HG03460 (cell line): ENCODE results near the gene IL1RAPL1.
A peak's percentile ranks its signal among the peaks of the same experiment; 100 is the strongest.

Source experiments
- ATAC-seq: cut with Tn5 transposase; IDR thresholded peaks from one replicate; pipeline ENCODE4 v1.9.1; 2021; ENCODE audit not compliant: unreplicated experiment

Gene IL1RAPL1

DNA sequence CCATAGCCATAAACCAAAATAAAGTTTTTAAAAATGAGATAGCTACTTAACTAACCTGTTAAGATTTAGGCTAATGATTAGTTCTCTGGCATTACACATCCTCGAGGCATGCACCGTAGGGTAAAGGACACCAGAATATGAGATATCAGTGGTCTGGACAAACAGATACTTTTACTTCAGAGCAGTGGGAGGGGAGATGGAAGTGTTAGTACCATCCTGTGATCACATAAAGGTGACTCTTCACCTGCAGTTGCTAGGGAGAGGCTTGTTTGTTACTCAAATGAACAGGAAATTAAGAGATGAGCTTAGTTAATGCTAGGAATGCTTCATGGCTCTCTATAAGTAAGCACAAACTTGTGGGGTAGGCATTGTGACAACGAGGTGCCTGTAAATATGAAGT, 1003.7 kb downstream of the IL1RAPL1 start:
- ATAC-seq: no peak

DNA sequence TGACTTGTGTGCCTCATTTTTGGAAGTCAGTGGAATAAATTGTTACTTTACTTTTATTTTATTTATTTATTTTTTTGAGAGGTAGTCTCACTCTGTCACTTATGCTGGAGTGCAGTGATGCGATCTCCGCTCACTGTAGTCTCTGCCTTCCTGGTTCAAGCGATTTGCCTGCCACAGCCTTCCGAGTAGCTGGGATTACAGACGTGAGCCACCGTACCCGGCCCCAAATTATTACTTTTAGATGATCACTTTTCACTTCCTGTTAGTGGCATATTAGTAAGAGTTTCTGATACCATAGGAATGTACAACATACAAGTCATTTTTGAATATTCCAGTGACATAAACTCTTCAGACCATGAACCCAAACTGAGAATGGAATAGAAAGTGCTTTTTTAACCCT, 1017.1 kb downstream of the IL1RAPL1 start:
- ATAC-seq: no peak

DNA sequence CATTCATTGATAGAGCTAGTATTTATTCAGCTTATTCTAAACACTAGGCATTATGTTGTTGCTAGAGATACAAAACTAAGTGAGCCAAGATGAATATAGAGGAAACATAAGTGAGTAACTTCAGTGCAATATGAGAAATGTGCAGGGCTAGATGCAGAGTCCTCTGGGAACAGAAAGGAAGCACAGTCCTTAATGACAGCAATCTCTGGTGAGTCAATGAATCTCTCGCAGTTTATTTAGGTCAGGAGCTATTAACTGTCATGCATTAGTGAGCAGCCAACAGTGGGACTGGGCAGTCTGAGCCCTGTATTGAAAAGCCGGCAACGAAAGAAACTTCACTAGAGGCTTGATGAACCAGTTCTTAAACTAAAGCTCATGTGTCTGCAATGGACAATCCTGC, 1030.0 kb downstream of the IL1RAPL1 start:
- ATAC-seq: no peak

DNA sequence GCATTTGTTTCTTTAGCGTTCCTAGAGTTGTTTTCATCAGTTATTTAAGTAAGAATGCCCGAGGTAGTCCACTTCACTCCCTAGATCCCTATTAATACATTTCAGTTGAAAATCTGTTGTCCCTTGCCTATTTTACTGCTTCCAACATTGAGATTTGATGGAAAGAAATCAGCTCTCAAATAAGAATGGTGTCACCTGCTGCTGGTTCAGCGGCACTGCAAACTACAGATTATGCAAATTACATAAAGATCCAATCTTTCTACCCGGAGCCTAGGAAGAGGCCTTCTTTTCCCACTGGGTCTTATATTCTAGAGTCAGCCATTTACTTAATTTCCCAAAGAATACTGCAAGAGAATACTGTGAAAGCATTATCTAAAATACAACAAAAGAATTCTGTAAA, 1030.5 kb downstream of the IL1RAPL1 start:
- ATAC-seq: no peak

DNA sequence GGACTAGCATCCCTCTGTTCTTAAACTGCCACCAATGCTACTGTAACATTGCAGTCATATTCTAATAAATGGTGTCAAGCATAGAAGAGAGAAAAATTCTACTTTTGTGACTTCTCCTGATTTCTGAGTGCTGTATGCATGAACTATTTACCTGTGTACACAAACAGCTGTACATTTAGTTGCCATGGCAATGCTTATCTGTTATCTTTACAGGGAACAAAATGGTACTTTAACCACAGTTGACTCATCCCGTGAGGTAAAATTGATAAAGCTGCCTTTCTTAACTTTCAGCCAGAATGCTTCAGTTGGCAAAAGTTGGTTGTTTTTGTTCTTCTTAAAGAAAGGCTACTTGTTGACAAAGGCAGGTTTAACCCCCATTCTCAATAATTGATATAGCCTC, 1040.6 kb downstream of the IL1RAPL1 start:
- ATAC-seq: no peak

DNA sequence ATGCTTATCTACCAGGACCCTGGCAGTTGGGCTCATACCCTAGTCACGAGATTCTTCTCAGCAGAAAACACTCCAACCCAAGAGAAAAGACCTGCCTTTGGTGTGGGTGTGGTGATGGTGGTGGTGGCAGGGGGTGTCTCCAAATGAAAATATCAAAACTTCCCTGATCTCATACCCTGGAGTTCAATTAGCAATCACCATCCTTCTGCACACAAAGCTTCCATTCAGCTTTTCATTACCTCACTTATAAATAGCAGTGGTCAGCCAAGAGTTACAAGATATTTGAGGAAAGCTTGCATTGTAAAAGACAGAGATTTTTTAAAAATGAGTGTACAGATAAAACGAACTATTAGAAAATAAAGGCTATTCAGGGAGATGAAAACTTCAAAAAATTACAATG, 1047.3 kb downstream of the IL1RAPL1 start:
- no peak for ATAC-seq

DNA sequence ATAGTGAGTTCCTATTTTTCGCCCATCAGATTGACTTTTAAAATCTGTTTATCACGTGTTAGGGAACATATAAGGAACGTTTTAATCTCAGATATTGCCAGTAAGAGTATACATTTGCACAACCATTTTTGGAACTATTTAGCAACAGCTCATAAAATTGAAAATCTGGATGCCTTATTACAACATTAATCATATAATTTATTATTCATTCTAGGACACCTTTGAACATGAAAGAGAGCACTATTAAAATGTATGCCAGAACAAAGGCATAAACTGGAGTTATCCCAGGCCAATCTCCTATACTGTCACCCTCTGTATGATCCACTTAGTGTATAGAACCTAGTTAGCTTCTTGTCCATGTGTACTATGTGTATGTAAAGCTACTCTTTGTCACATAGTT, 1049.1 kb downstream of the IL1RAPL1 start:
- ATAC-seq: no peak

DNA sequence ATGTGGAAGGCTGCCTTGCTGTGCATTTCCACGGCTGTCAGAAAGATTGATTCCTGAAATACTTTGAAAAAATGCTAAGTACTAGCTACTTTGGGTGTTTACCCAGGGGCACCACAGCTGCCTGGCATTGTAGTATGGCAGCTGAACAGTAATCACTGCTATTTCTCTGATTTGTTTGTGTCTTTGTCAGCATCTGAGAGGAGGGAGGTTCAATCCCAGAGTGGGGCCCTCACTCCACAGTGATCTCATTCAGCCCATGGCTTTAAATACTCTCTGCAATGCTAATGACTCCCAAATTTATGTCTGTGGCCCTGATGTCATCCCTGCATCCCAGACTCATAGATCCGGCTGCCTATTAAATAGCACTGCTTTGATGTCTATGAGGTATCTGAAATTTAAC, 1052.9 kb downstream of the IL1RAPL1 start:
- ATAC-seq: no peak

DNA sequence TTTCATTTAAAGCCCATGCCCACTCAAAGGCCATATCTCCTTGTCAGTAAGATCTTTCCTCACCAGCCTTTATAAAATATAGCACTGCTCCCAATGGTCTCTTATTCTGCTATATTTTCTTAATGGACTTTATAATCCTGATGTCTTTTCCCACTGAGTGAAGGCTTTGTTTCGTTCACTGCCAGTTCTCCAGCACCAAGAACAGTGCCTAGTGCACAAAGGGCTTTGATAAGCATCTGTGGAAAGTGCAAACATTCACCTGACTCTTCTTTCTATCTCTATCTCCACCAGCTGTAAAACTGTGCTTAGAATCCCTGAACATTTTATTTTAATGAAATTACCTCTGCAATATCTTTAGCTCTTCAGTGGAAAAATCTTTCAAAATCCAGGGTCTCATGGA, 1054.2 kb downstream of the IL1RAPL1 start:
- no peak for ATAC-seq

DNA sequence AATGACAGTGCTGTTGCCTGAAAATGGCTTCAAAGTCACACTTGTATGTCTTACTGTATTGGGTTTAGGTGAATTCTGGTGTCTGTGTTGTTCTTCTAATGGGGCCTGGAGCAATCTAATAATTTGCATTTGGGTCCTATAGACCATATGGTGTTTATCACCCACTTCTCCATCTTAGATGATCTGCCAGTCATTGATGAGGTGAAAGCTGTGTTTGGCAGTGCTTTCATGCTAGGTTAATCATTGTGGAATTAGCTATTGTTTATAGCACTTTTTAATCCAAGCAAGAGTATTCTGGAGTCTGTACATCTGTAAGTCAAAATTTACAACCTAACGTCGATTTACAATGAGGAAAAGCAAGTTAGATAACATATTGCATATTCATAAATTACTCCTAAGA, 1055.9 kb downstream of the IL1RAPL1 start:
- ATAC-seq: no peak

DNA sequence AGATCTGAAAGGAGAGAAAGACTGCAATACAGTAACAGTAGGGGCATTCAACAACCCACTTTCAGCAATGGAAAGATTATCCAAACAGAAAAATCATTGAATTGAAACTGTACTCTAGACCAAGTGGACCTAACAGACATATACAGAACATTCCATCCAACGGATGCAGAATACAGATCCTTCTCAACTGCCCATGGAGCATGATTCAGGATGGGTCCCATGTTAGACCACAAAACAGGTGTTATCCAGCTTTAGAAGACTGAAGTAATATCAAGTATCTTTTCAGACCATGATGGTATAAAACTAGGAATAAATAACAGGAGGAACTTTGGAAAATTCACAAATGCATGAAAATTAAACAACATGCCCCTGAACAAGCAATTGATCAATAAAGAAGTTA, 1060.9 kb downstream of the IL1RAPL1 start:
- ATAC-seq: no peak

DNA sequence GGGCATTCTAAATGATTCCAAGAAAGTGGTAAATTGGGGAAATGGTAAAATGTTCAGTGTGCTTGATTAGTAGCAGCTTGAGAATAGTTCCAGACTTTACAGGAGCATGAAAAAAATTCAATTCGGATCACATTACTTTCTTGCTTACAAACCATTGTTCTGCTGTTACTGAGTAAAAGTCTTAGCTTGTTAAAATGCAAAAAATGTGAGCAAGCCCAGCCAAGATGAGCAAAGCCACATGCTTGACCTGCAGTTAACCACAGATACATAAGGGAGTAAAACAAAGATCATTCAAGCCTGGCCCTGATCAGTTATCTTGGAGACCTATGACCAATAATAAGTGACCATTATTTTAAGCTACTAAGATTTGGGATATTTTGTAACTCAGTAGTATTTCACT, 1065.2 kb downstream of the IL1RAPL1 start:
- ATAC-seq: no peak

DNA sequence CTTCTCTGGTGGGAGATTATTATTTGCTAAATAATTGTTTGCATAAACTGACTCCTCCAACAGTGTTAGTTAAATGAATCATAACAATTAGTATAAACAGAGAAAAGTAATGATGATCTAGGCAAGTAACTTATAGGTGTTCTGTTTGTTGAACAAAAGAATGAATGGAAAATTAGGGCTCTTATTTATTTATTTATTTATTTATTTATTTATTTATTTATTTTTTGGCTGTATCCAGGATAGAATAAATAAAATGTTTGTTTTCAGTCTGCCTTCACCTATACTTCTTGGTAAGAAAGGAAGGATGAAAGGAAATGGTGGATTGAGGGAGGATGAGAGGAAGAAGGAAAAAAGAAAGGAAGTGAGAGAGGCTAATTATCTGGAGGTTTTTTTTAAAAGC, 1066.5 kb downstream of the IL1RAPL1 start:
- no peak for ATAC-seq

DNA sequence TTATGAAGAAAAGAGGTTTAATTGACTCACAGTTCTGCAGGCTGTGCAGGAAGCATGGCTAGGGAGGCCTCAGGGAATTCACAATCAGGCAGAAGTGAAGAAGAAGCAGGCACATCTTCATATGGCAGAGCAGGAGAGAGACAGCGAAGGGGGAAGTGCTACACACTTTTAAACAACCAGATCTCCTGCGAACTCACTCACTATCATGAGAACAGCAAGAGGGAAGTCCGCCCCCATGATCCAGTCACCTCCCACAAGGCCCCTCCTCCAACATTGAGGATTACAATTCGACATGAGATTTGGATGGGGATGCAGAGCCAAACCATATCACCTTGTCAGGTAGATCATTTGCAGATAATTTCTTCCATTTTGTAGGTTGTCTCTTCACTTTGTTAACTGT, 1072.7 kb downstream of the IL1RAPL1 start:
- no peak for ATAC-seq

DNA sequence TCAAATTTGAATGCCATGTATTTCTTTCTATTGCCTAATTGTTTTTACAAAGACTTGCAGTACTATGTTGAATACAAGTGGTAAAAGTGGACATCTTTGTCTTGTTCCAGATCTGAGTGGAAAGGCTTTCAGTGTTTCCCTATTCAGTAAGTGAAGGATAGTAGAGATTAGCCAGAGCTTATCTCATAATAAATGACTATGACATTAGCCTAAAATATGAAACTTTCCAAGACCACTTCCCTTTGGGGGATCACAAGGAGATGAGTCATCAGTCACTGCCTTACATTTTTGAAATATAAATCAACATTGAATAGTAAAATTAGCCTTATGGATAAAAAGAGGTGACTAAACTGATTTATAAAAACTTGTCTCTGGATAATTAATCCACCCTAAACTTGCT, 1074.0 kb downstream of the IL1RAPL1 start:
- ATAC-seq: no peak

DNA sequence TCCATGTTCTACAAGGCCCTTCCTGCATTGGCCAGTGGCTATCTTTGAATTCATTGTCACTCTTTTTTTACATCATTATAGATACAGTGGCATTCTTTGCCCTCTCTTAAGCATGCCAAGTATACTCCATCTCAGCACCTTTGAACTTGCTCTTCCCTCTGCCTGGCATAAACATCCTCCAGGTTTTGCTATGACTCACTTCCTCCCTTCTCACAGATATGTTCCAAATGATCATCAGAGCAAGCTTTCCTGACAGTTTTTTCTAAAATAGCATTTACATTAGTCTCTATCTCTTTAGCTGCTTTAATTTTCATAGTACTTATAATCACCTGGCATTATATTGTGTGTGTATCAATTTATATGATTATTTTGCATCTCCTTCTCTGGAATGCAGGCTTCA, 1074.9 kb downstream of the IL1RAPL1 start:
- ATAC-seq: no peak

DNA sequence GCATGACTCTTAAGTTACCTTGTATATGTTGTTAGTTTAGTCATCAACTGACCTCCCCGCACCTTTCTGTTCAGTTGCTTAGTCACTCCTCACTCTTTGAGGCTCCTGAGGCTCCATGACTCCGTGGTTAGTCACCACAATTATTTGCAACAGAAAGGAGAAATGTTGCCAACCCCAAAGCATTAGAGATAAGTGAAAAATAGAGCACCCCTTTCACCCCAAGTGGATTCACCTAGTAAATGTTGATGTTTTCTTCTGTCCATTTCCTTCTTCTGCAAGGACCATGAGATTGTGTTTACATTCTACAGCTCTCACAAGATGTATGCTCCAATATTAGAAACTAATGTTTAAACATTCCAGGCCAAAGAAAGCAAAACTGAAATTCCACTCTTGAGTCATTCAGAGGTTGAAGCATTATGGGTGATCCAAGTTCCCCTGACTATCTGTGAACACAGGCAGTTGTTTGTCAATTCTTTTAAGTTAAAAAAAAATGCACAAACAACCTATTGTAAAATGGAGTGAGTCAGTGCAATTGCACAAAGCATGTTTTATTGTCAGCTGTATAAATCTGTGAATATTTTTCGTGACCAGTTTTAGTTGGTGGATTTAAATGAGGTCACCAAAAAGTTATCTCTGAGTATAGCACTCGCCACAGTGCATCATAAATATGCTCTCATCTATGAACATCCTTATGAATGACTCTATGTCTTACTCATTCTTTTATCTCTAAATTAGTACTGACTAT, 1075.7 kb downstream of the IL1RAPL1 start:
- ATAC-seq: peak; percentile 62

DNA sequence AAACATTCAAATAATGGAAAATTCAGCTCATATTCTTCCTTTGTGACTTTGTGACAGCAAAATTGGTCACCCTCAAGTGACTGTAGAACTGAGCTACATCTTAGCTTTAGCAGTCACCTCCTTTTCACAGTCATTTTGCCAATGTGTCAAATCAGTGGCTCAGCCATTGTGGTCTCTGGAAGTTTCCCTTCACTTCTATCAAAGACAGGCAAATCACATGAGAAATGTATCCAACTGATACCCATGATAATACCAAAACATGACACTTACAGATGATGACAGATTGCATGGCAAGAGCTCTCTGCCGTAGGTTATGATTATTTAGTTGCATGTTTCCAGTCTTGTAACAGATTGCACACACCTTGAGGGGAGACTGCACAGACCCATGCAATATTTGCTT, 1078.3 kb downstream of the IL1RAPL1 start:
- ATAC-seq: no peak

DNA sequence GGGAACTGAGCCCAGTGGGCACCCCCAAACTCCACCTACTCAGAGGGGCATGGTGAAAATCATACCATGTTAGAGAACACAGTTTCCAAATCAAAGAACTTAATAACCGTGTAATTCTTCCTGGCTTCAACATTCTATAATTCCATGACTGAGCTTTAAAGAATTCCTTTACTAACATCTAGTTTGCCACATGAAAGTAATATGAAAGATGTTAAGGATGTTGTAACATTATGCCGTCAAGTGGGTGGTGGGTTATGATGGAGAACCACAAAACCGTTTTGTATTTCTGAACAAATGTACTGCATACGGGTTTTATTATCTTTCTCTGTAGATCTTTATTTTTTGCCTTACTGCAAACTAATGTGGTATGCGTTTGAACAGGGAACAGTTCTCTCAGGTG, 1079.1 kb downstream of the IL1RAPL1 start:
- no peak for ATAC-seq

DNA sequence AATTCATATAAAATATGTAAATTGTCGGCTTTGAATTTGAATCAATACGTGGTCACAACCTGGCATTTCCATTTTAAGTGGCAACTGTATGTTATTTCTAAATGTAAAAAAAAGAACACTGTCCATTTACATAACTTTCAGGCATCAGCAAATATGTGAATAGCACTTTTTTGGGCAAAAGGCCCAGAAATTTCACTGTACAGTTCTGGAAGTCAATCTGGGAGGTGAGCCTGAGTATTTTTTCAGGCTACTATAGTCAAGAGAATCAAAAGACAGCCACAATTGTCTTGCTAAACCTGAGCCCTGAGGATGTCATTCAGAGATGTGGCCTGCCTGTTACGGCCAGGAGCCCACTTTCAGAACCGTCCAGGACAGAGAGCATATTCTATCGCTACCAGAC, 1084.2 kb downstream of the IL1RAPL1 start:
- no peak for ATAC-seq

DNA sequence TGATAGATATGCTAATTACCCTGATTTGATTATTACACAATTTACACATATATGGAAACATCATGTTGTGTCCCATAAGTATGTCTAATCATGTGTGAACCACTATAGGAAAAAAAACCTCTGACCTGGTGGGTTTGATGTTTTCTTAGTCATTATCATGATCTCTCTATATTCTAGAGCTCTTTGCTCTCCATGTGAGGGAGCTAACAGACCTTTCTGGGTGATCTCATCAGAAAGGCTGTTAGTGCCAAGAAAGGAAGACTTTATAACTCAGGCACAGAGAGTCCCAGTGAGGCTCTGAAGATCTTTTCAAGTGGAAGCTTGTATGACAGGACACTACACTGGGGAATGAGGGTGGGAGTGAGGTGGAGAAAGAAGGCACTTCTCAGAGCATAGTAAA, 1100.4 kb downstream of the IL1RAPL1 start:
- no peak for ATAC-seq

DNA sequence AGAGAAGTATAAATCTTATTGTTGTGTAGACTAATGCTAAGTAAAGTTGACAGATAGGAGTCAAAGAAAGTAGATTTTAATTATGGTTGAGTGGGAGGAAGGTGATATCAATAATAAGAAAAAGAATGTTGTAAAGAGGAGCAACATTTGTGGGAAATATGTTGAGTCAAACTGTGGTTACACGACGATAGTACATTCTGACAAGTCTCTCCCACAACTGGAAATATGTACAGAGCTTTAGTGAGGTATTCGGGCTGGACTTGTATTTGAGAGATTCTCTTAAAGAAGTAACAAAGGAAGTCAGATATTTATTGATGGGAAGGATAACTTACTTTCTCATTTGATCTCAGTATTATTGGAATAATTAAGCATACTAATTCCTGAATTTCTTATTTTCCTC, 1102.8 kb downstream of the IL1RAPL1 start:
- no peak for ATAC-seq

DNA sequence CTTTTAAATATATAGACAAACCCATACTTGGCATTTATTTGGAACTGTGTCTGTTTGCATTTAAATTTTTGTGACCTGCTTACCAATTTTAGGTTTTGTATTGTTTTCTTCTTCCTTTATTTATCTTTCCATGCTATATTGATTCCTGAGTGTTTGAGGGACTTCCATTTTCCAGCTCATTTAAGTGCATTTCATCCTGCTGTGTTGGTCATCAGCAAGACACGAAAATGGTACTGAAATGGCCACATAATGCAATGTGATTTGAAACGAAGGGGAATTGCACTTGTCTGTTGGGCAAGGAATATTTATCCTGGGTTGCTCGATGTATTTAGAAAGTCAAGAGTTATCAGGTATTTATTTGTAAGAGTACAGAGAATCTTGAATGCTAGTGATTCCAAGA, 1103.8 kb downstream of the IL1RAPL1 start:
- ATAC-seq: no peak
